Measurements from ENCODE around the gene EPRS1.

DNA sequence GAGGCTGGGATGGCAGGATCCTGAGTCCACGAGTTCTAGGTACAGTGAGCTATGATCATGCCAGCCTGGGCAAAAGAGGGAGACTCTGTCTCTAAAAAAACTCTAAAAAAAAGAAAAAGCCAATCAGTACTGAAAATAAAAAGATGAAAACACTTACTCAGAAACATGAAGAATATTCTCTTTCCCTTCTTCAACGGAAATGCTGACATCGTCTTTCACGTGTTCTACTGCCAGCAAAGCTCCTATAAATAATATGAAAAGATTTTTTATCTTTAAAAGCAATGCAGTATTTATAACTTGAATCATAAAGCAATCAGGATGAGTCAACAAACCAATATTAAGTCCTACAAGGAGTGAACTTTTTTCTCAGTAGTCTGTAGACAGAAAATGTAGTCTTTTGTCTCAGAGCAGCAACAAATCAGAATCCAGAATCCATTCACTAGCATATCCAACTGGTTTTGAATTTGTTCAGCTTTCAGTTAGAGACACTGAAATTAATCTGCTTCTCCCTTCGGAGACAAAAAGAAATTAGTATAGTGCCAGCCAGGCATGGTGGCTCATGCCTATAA lies 6.2 kb downstream of the EPRS1 start:
- no peak for TF ChIP-seq ZNF317 (CRISPR knock-in tag; IDR thresholded peaks at IDR 0.05; ENCODE audit: borderline replicate concordance, low read depth)
- TF ChIP-seq, protein P1, sequence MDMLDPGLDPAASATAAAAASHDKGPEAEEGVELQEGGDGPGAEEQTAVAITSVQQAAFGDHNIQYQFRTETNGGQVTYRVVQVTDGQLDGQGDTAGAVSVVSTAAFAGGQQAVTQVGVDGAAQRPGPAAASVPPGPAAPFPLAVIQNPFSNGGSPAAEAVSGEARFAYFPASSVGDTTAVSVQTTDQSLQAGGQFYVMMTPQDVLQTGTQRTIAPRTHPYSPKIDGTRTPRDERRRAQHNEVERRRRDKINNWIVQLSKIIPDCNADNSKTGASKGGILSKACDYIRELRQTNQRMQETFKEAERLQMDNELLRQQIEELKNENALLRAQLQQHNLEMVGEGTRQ (CRISPR knock-in tag; IDR thresholded peaks at IDR 0.05): no peak
- TF ChIP-seq, protein P2, sequence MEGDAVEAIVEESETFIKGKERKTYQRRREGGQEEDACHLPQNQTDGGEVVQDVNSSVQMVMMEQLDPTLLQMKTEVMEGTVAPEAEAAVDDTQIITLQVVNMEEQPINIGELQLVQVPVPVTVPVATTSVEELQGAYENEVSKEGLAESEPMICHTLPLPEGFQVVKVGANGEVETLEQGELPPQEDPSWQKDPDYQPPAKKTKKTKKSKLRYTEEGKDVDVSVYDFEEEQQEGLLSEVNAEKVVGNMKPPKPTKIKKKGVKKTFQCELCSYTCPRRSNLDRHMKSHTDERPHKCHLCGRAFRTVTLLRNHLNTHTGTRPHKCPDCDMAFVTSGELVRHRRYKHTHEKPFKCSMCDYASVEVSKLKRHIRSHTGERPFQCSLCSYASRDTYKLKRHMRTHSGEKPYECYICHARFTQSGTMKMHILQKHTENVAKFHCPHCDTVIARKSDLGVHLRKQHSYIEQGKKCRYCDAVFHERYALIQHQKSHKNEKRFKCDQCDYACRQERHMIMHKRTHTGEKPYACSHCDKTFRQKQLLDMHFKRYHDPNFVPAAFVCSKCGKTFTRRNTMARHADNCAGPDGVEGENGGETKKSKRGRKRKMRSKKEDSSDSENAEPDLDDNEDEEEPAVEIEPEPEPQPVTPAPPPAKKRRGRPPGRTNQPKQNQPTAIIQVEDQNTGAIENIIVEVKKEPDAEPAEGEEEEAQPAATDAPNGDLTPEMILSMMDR (IDR thresholded peaks at IDR 0.05): no peak
- TF ChIP-seq, protein P3, sequence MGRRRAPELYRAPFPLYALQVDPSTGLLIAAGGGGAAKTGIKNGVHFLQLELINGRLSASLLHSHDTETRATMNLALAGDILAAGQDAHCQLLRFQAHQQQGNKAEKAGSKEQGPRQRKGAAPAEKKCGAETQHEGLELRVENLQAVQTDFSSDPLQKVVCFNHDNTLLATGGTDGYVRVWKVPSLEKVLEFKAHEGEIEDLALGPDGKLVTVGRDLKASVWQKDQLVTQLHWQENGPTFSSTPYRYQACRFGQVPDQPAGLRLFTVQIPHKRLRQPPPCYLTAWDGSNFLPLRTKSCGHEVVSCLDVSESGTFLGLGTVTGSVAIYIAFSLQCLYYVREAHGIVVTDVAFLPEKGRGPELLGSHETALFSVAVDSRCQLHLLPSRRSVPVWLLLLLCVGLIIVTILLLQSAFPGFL (CRISPR knock-in tag; IDR thresholded peaks at IDR 0.05; ENCODE audit: borderline replicate concordance): no peak
- TF ChIP-seq, protein P4, sequence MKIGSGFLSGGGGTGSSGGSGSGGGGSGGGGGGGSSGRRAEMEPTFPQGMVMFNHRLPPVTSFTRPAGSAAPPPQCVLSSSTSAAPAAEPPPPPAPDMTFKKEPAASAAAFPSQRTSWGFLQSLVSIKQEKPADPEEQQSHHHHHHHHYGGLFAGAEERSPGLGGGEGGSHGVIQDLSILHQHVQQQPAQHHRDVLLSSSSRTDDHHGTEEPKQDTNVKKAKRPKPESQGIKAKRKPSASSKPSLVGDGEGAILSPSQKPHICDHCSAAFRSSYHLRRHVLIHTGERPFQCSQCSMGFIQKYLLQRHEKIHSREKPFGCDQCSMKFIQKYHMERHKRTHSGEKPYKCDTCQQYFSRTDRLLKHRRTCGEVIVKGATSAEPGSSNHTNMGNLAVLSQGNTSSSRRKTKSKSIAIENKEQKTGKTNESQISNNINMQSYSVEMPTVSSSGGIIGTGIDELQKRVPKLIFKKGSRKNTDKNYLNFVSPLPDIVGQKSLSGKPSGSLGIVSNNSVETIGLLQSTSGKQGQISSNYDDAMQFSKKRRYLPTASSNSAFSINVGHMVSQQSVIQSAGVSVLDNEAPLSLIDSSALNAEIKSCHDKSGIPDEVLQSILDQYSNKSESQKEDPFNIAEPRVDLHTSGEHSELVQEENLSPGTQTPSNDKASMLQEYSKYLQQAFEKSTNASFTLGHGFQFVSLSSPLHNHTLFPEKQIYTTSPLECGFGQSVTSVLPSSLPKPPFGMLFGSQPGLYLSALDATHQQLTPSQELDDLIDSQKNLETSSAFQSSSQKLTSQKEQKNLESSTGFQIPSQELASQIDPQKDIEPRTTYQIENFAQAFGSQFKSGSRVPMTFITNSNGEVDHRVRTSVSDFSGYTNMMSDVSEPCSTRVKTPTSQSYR (CRISPR knock-in tag; IDR thresholded peaks at IDR 0.05): no peak
